ENCODE data around the gene B3GALT4.

DNA sequence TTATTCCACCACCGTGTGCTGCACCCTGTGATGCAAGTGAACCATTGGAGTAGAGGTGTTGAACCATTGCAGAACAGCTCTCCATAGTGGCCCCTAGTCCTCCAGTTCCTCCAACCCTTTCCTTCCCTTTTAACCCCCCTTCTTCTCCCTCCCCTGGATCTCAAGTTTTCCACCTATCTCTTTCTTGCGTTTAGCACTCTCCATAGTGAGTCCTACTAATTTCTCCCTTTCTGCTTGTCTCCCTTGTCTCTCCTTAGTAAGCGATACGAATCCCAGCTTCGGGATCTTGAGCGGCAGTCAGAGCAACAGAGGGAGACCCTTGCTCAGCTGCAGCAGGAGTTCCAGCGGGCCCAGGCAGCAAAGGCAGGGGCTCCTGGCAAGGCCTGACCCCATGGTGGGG lies 13.5 kb downstream of the B3GALT4 start:
- TF ChIP-seq, protein P1, sequence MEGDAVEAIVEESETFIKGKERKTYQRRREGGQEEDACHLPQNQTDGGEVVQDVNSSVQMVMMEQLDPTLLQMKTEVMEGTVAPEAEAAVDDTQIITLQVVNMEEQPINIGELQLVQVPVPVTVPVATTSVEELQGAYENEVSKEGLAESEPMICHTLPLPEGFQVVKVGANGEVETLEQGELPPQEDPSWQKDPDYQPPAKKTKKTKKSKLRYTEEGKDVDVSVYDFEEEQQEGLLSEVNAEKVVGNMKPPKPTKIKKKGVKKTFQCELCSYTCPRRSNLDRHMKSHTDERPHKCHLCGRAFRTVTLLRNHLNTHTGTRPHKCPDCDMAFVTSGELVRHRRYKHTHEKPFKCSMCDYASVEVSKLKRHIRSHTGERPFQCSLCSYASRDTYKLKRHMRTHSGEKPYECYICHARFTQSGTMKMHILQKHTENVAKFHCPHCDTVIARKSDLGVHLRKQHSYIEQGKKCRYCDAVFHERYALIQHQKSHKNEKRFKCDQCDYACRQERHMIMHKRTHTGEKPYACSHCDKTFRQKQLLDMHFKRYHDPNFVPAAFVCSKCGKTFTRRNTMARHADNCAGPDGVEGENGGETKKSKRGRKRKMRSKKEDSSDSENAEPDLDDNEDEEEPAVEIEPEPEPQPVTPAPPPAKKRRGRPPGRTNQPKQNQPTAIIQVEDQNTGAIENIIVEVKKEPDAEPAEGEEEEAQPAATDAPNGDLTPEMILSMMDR (IDR thresholded peaks at IDR 0.05): no peak
- TF ChIP-seq POLR2AphosphoS5 (IDR thresholded peaks at IDR 0.05): no peak
- no peak for TF ChIP-seq POLR2A (IDR thresholded peaks at IDR 0.05)
- TF ChIP-seq EP300 (IDR thresholded peaks at IDR 0.05): no peak
